ENCODE data around the gene BAAT.

The BAAT gene

DNA sequence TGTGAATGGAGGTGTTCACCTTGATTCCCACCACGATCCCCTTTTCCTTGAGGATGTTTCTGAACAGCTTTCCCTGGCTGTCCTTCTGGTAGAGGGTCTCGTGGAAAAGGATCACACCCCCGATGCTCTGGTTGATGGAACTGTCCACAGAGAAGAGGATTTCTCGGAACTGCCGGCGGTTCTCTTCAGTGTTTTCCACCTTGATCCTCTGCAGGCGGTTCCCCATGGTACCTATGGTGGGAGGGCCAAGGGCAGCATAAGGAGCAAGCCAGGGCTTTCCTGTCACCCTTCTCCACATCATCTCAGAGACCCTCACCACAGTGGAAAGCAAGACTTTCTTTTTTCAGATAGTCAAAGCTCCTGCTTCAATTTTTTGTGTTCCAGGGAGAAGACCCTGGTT is 44.9 kb upstream of the BAAT start:
- Histone ChIP-seq H3K9me3 (ENCODE audit: insufficient read depth, low read length) (no peaks in the 10 kb centered on the region), H3K9me2 (replicated peaks; ENCODE audit: insufficient read depth, low read length) (no peaks in the 10 kb centered on the region), H3K9ac (ENCODE audit: low read length) (no peak overlapping the region), H3K79me2 (ENCODE audit: insufficient read depth, low read length) (no peaks in the 10 kb centered on the region), H3K27ac (ENCODE audit: low read depth, low read length) (no peak overlapping the region), H2AFZ (ENCODE audit: low read depth, low read length, severe bottlenecking) (no peak overlapping the region), H3K4me3 (ENCODE audit: insufficient read depth, low read length, poor library complexity, severe bottlenecking) (no peak overlapping the region), H3F3A (ENCODE audit: insufficient read depth) (peaks cover 15% of the 10 kb centered on the region), H3K27me3 (ENCODE audit: low read length) (no peaks in the 10 kb centered on the region), H3K4me2 (ENCODE audit: low read depth, low read length, poor library complexity, severe bottlenecking) (no peak overlapping the region), H3K36me3 (ENCODE audit: low read length) (no peaks in the 10 kb centered on the region), H4K20me1 (ENCODE audit: low read depth, low read length) (no peaks in the 10 kb centered on the region)
- TF ChIP-seq EZH2phosphoT487 (conservative IDR thresholded peaks at IDR 0.05; ENCODE audit: low read length): no peak
- no peak for TF ChIP-seq CTCF (IDR thresholded peaks at IDR 0.05; ENCODE audit: insufficient read depth, low read length, poor library complexity, severe bottlenecking)

DNA sequence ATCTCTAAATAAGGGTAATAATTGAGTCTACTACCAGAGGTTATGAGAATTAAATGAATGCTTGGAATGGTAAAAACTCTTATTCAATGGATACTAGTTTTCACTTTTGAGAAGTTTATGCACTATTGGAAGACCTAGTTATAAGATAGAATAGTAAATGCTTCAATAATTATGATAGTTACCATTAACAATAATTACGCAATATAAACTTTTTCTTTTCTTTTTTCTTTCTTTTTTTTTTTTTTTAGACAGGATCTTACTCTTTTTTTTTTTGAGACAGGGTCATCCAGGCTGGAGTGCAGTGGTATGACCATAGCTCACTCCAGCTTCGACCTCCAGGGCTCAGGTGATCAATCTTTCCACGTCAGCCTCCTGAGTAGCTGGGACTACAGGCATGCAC is 44.1 kb upstream of the BAAT start:
- Histone ChIP-seq H3K9ac (ENCODE audit: low read length) (no peak overlapping the region), H3K27me3 (ENCODE audit: low read length) (no peaks in the 10 kb centered on the region), H3K79me2 (ENCODE audit: insufficient read depth, low read length) (no peaks in the 10 kb centered on the region), H2AFZ (ENCODE audit: low read depth, low read length, severe bottlenecking) (peak overlapping the region; percentile 89), H4K20me1 (ENCODE audit: low read depth, low read length) (no peaks in the 10 kb centered on the region), H3K27ac (ENCODE audit: low read depth, low read length) (peak overlapping the region; percentile 91), H3K36me3 (ENCODE audit: low read length) (no peaks in the 10 kb centered on the region), H3K4me2 (ENCODE audit: low read depth, low read length, poor library complexity, severe bottlenecking) (peak overlapping the region; percentile 53), H3K9me3 (ENCODE audit: insufficient read depth, low read length) (no peaks in the 10 kb centered on the region), H3K9me2 (replicated peaks; ENCODE audit: insufficient read depth, low read length) (no peaks in the 10 kb centered on the region), H3K4me3 (ENCODE audit: insufficient read depth, low read length, poor library complexity, severe bottlenecking) (peak overlapping the region; percentile 42), H3F3A (ENCODE audit: insufficient read depth) (peaks cover 15% of the 10 kb centered on the region)
- TF ChIP-seq EZH2phosphoT487 (conservative IDR thresholded peaks at IDR 0.05; ENCODE audit: low read length) (no peak), CTCF (IDR thresholded peaks at IDR 0.05; ENCODE audit: insufficient read depth, low read length, poor library complexity, severe bottlenecking) (no peak)

DNA sequence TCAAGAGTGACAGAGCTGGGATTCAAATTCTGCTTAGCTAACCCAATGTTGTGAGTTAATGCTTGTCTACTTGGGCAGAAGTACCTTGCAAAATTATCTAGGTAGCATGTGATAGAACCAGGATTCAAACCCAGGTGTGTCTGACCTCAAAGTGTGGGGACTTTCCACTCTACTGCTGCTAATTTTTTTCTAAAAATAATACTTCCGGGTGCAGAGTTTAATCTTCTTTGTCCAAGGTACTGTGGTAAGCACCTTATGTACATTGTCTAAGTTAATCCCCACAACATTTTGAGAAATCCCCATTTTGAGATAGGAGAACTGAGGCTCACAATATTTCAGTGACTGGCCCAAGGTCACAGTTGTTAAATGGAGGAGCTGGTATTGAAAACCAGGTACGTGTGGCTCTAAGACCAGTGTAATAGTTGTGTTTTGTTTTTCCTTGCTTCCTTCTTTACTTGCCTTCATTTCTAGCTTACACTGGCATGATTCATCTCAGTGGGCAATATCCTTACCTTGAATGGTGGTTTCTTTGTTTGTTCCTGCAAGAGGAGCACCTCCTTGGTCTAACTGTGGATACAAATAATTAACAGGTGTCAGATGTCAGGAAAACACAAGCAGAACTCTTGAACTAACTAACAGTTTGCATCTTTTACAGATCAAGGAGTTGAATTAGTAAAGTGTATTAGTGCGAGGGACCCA is 43.3 kb upstream of the BAAT start:
- H3K9me2 ChIP-seq (replicated peaks; ENCODE audit: insufficient read depth, low read length): no peaks in the 10 kb centered on the region
- H2AFZ ChIP-seq (ENCODE audit: low read depth, low read length, severe bottlenecking): peak overlapping the region; percentile 89
- H3K27ac ChIP-seq (ENCODE audit: low read depth, low read length): peak overlapping the region; percentile 91
- no peaks in the 10 kb centered on the region for H3K9me3 ChIP-seq (ENCODE audit: insufficient read depth, low read length)
- H3K36me3 ChIP-seq (ENCODE audit: low read length): no peaks in the 10 kb centered on the region
- peak overlapping the region; percentile 53 for H3K4me2 ChIP-seq (ENCODE audit: low read depth, low read length, poor library complexity, severe bottlenecking)
- H3K9ac ChIP-seq (ENCODE audit: low read length): no peak overlapping the region
- TF ChIP-seq CTCF (IDR thresholded peaks at IDR 0.05; ENCODE audit: insufficient read depth, low read length, poor library complexity, severe bottlenecking) (no peak), EZH2phosphoT487 (conservative IDR thresholded peaks at IDR 0.05; ENCODE audit: low read length) (no peak)
- peak overlapping the region; percentile 42 for H3K4me3 ChIP-seq (ENCODE audit: insufficient read depth, low read length, poor library complexity, severe bottlenecking)
- no peaks in the 10 kb centered on the region for H3K27me3 ChIP-seq (ENCODE audit: low read length)
- H3K79me2 ChIP-seq (ENCODE audit: insufficient read depth, low read length): no peaks in the 10 kb centered on the region
- peaks cover 15% of the 10 kb centered on the region for H3F3A ChIP-seq (ENCODE audit: insufficient read depth)
- H4K20me1 ChIP-seq (ENCODE audit: low read depth, low read length): no peaks in the 10 kb centered on the region

Data from SU-DHL-6 (cell line).